Stimulated activated naive B cell treated with anti-CD40 and anti-IgM and Interleukin-4, amounts not matched to agents 10 μg/mL and 1 μg/mL and 100 μg/mL, for 72 hours (primary cell): ENCODE results near the gene URI1.

Experiments used
- ATAC-seq, 2 donors: fragments of 150-1000 bp; cut with Tn5 transposase; replicated peaks; 2 replicates each; pipeline ENCODE4 v1.10.0; 2021; ENCODE audit warnings: moderate library complexity in 1 of 2
- DNase-seq: peaks from one replicate; pipeline ENCODE4 v3.0.0; 2021
- H3K27ac Mint-ChIP-seq: one replicate; pipeline ENCODE4 v1.8.0; 2022; ENCODE audit warnings: mild to moderate bottlenecking, mixed read lengths
- H3K27me3 Mint-ChIP-seq, 2 donors: one replicate each; pipeline ENCODE4 v1.8.0; 2022; ENCODE audit warnings: mixed read lengths in 2 of 2
- H3K36me3 Mint-ChIP-seq, 2 donors: one replicate each; pipeline ENCODE4 v1.8.0; 2022; ENCODE audit warnings: mixed read lengths in 2 of 2, mild to moderate bottlenecking in 1 of 2
- H3K4me1 Mint-ChIP-seq, 2 donors: one replicate each; pipeline ENCODE4 v1.8.0; 2022; ENCODE audit warnings: mixed read lengths in 2 of 2, mild to moderate bottlenecking in 1 of 2
- H3K4me3 Mint-ChIP-seq, 2 donors: one replicate each; pipeline ENCODE4 v1.8.0; 2022; ENCODE audit warnings: mild to moderate bottlenecking in 2 of 2, mixed read lengths in 2 of 2, moderate library complexity in 1 of 2
- H3K9me3 Mint-ChIP-seq, 2 donors: one replicate each; pipeline ENCODE4 v1.8.0; 2022; ENCODE audit warnings: mixed read lengths in 2 of 2, mild to moderate bottlenecking in 1 of 2

The URI1 gene

GRCh38 chr19:29971002-29971401, 29.0 kb downstream of the URI1 start:
- no peak overlapping the region for H3K27ac Mint-ChIP-seq
- H3K4me3 Mint-ChIP-seq: no peak overlapping the region
- no peak for DNase-seq
- H3K9me3 Mint-ChIP-seq: no peaks in the 10 kb centered on the region
- ATAC-seq: no peak
- H3K4me1 Mint-ChIP-seq: peaks cover 21 to 48% of the 10 kb centered on the region in 2 donors
- peaks cover 0 to 5% of the 10 kb centered on the region in 2 donors for H3K36me3 Mint-ChIP-seq
- H3K27me3 Mint-ChIP-seq: no peaks in the 10 kb centered on the region

GRCh38 chr19:29971648-29972047, 29.6 kb downstream of the URI1 start:
- H3K27ac Mint-ChIP-seq: no peak overlapping the region
- ATAC-seq (no peak), DNase-seq (no peak)
- H3K4me1 Mint-ChIP-seq: peaks cover 24 to 52% of the 10 kb centered on the region in 2 donors
- H3K4me3 Mint-ChIP-seq: no peak overlapping the region
- peaks cover 0 to 9% of the 10 kb centered on the region in 2 donors for H3K36me3 Mint-ChIP-seq
- no peaks in the 10 kb centered on the region for H3K9me3 Mint-ChIP-seq
- H3K27me3 Mint-ChIP-seq: no peaks in the 10 kb centered on the region

DNA sequence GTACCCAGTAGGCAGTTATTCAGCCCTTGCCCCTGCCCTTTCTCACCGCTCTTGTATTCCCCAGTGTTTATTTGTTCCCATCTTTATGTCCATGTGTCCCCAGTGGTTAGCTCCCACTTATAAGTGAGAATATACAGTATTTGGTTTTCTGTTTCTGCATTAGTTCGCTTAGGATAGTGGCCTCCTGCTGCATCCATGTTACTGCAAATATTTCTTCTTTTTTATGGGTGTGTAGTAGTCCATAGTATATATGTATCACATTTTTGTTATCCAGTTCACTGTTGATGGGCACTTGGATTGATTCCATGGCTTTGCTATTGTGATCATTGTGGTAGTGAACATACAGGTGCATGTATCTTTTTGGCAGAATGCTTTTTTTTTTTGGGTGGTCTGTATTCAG, 32.7 kb downstream of the URI1 start:
- no peaks in the 10 kb centered on the region for H3K27me3 Mint-ChIP-seq
- DNase-seq: no peak
- no peak overlapping the region for H3K4me3 Mint-ChIP-seq
- H3K4me1 Mint-ChIP-seq: peaks cover 18 to 38% of the 10 kb centered on the region in 2 donors
- H3K36me3 Mint-ChIP-seq: peaks cover 0 to 9% of the 10 kb centered on the region in 2 donors
- no peak for ATAC-seq
- no peak overlapping the region for H3K27ac Mint-ChIP-seq
- H3K9me3 Mint-ChIP-seq: no peaks in the 10 kb centered on the region

GRCh38 chr19:29976151-29976943, 34.3 kb downstream of the URI1 start:
- Mint-ChIP-seq H3K9me3 (no peaks in the 10 kb centered on the region), H3K27ac (no peak overlapping the region), H3K4me1 (peaks cover 18 to 39% of the 10 kb centered on the region in 2 donors), H3K36me3 (peaks cover 4 to 12% of the 10 kb centered on the region in 2 donors), H3K27me3 (no peaks in the 10 kb centered on the region), H3K4me3 (no peak overlapping the region)
- DNase-seq: no peak
- ATAC-seq: no peak

DNA sequence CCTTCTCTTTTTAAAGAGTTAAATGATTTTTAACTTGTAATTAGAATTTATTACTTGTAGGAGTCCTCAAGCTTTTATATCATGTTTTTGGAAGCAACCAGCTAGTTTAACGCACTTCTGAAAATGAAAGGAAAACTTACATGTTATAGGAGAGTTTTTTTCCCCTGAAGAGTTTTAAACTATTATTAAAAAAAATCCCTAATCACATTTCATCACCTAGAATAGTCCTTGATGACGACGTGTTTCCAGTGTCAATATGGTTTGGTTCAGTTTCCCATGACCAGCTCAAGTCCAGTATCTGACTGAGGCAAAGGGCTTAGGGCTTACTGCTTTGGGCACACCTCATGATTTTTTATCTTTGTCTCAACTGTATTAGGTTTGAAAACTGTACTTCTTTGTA, 36.0 kb downstream of the URI1 start:
- Mint-ChIP-seq H3K27ac (no peak overlapping the region), H3K4me1 (peaks cover 19 to 41% of the 10 kb centered on the region in 2 donors), H3K36me3 (peaks cover 4 to 12% of the 10 kb centered on the region in 2 donors), H3K9me3 (no peaks in the 10 kb centered on the region), H3K27me3 (no peaks in the 10 kb centered on the region), H3K4me3 (no peak overlapping the region)
- ATAC-seq (peak in 1 of 2 donors; percentile 59), DNase-seq (no peak)

- no peak for ATAC-seq
- H3K4me3 Mint-ChIP-seq: no peak overlapping the region
- no peaks in the 10 kb centered on the region for H3K27me3 Mint-ChIP-seq
- H3K27ac Mint-ChIP-seq: no peak overlapping the region
- H3K4me1 Mint-ChIP-seq: peaks cover 5 to 14% of the 10 kb centered on the region in 2 donors
- no peak for DNase-seq
- H3K36me3 Mint-ChIP-seq: peaks cover 17 to 18% of the 10 kb centered on the region in 2 donors
- H3K9me3 Mint-ChIP-seq: no peaks in the 10 kb centered on the region
These were observed 41.5 kb downstream of the URI1 start for GRCh38 chr19:29983568-29983967.

DNA sequence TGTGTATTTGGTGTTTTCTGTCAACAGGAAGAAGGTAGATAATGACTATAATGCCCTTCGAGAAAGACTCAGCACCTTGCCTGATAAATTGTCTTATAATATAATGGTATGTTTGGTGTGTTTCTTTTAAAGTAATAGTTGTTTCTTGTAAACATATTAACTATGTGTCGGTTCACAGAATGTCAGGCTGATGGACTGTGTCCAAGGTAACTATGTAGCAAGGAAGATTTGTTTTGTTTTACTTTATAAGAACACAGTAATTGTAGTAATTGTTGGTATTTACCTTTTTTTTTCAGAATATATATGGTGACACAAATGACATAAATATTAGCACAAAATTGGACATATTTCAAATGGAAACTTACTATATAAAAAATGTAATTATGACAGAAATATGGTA, 43.2 kb downstream of the URI1 start:
- peaks cover 26 to 28% of the 10 kb centered on the region in 2 donors for H3K36me3 Mint-ChIP-seq
- ATAC-seq: no peak
- H3K4me1 Mint-ChIP-seq: peaks cover 5 to 14% of the 10 kb centered on the region in 2 donors

GRCh38 chr19:29988351-29988750, 46.3 kb downstream of the URI1 start:
- H3K4me1 Mint-ChIP-seq: peaks cover 2 to 16% of the 10 kb centered on the region in 2 donors
- H3K36me3 Mint-ChIP-seq: peaks cover 40 to 58% of the 10 kb centered on the region in 2 donors
- no peak overlapping the region for H3K27ac Mint-ChIP-seq
- H3K9me3 Mint-ChIP-seq: peaks cover 6 to 7% of the 10 kb centered on the region in 2 donors
- H3K27me3 Mint-ChIP-seq: no peaks in the 10 kb centered on the region
- ATAC-seq (no peak), DNase-seq (no peak)
- H3K4me3 Mint-ChIP-seq: no peak overlapping the region

More for the DNA sequence above, 43.2 kb downstream of the URI1 start:
- Mint-ChIP-seq H3K27ac (no peak overlapping the region), H3K9me3 (no peaks in the 10 kb centered on the region), H3K4me3 (no peak overlapping the region), H3K27me3 (no peaks in the 10 kb centered on the region)
- no peak for DNase-seq

DNA sequence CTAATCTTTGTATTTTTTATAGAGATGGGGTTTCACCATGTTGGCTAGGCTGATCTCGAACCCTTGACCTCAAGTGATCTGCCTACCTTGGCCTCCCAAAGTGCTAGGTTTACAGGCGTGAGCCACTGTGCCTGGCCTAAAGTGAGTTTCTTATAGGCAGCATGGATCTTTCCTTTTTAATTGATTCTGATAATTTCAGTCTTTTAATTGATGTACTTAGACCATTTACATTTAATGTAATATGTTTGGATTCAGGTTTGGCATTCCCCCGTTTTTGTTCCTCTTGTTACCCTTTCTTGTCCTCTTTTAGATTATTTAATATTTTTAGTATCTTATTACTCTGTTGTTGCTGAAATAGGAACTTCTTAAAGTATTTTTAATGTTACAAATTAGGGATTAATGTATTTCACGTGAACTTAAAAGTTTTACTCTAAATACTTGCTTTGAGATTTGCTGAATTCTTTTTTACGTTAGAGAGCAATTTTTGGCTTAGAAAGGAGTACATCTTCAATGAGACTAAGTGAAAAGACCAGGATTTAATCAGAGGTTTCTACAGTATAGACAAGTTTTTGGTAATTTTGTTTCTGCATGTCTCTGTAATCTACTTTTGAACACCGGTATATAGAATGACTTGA, 50.3 kb downstream of the URI1 start:
- H3K4me1 Mint-ChIP-seq: peaks cover 6 to 29% of the 10 kb centered on the region in 2 donors
- no peak overlapping the region for H3K4me3 Mint-ChIP-seq
- no peak for ATAC-seq

DNA sequence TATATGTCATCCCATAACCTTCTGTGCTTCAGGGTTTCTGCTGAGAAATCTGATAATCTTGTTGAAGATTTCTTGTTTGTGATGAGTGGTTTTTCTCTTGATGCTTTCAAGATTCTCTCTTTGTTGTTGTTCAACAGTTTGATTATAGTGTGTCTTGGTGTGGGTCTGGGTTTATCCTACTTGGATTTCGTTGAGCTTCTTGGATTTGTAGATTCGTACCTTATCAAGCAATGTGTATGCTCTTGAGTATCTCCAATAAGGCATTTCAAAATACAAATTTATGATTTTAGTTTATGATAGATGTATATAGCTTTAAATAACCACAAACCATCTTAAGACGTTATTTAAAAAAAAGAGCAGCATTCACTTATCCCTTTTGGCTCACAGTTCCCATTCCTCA, 57.5 kb downstream of the URI1 start:
- Mint-ChIP-seq H3K4me1 (peaks cover 12 to 48% of the 10 kb centered on the region in 2 donors), H3K4me3 (no peak overlapping the region), H3K9me3 (peaks cover 7 to 9% of the 10 kb centered on the region in 2 donors), H3K27ac (no peak overlapping the region), H3K36me3 (peaks cover 45 to 66% of the 10 kb centered on the region in 2 donors), H3K27me3 (no peaks in the 10 kb centered on the region)
- DNase-seq (no peak), ATAC-seq (no peak)

More for the DNA sequence above, 50.3 kb downstream of the URI1 start:
- no peak for DNase-seq
- no peak overlapping the region for H3K27ac Mint-ChIP-seq
- peaks cover 7 to 12% of the 10 kb centered on the region in 2 donors for H3K9me3 Mint-ChIP-seq
- peaks cover 54 to 84% of the 10 kb centered on the region in 2 donors for H3K36me3 Mint-ChIP-seq
- no peaks in the 10 kb centered on the region for H3K27me3 Mint-ChIP-seq

GRCh38 chr19:30000862-30001261, 58.8 kb downstream of the URI1 start:
- no peak overlapping the region for H3K4me3 Mint-ChIP-seq
- peaks cover 44 to 61% of the 10 kb centered on the region in 2 donors for H3K36me3 Mint-ChIP-seq
- ATAC-seq (no peak), DNase-seq (no peak)
- peaks cover 5 to 9% of the 10 kb centered on the region in 2 donors for H3K9me3 Mint-ChIP-seq
- H3K27ac Mint-ChIP-seq: peak overlapping the region; percentile 11
- H3K4me1 Mint-ChIP-seq: peaks cover 13 to 49% of the 10 kb centered on the region in 2 donors
- no peaks in the 10 kb centered on the region for H3K27me3 Mint-ChIP-seq

GRCh38 chr19:30001301-30001700, 59.3 kb downstream of the URI1 start:
- Mint-ChIP-seq H3K27ac (peak overlapping the region; percentile 11), H3K4me1 (peaks cover 17 to 51% of the 10 kb centered on the region in 2 donors)
- ATAC-seq: peak in 1 of 2 donors; percentile 48

DNA sequence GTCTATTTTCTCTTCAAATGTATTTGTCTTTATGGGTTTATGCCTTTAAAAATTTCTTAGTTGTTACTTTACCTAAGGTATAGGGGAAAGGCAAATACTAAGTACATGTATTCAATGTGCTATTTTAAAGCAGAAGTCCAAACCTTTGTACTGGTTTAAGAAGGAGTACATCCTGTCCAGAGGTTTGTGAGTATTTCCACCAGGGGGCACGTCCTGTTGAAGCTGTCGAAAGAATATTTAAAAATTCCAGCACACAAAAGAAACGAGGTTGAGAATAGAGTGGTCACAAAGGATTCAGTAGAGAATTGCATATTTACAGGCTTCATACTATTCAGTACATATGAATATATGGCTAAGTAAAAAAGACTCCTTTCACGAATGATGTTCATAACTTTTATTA, 59.8 kb downstream of the URI1 start:
- Mint-ChIP-seq H3K27me3 (no peaks in the 10 kb centered on the region), H3K27ac (no peak overlapping the region), H3K36me3 (peaks cover 43 to 57% of the 10 kb centered on the region in 2 donors), H3K4me3 (no peak overlapping the region), H3K9me3 (peaks cover 2 to 9% of the 10 kb centered on the region in 2 donors), H3K4me1 (peaks cover 17 to 48% of the 10 kb centered on the region in 2 donors)
- DNase-seq: no peak
- ATAC-seq: no peak

More at GRCh38 chr19:30001301-30001700, 59.3 kb downstream of the URI1 start:
- Mint-ChIP-seq H3K27me3 (no peaks in the 10 kb centered on the region), H3K36me3 (peaks cover 45 to 60% of the 10 kb centered on the region in 2 donors), H3K9me3 (peaks cover 3 to 9% of the 10 kb centered on the region in 2 donors), H3K4me3 (no peak overlapping the region)
- DNase-seq: no peak

DNA sequence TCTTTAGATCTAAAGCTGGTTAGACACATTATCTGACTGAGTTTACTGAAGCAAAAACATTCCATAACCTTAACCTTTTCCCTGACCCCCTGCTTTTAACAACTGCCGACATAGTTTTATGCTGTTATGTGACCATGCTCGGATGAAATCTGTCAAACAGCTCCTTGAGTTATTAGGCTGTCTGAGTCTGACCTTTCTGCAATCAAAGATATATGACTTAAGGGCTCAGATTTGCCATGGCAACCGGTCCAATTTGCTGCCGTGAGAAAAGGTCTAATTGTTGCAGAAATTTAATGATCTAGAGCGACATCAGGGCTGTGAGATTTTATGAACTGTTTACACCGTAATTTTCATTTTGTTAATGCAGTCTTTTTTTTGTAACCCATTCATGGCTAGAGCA, 61.8 kb downstream of the URI1 start:
- Mint-ChIP-seq H3K4me1 (peaks cover 16 to 30% of the 10 kb centered on the region in 2 donors), H3K9me3 (peaks cover 2 to 9% of the 10 kb centered on the region in 2 donors), H3K27ac (no peak overlapping the region), H3K27me3 (no peaks in the 10 kb centered on the region), H3K4me3 (no peak overlapping the region), H3K36me3 (peaks cover 37 to 43% of the 10 kb centered on the region in 2 donors)
- ATAC-seq: no peak
- no peak for DNase-seq
